Measurements from ENCODE around the gene SLC17A1. TPM values are rescaled to one million over a fixed set of nuclear protein-coding genes. Genes with fewer than 3 reads are reported as not detected.

The SLC17A1 gene, protein sequence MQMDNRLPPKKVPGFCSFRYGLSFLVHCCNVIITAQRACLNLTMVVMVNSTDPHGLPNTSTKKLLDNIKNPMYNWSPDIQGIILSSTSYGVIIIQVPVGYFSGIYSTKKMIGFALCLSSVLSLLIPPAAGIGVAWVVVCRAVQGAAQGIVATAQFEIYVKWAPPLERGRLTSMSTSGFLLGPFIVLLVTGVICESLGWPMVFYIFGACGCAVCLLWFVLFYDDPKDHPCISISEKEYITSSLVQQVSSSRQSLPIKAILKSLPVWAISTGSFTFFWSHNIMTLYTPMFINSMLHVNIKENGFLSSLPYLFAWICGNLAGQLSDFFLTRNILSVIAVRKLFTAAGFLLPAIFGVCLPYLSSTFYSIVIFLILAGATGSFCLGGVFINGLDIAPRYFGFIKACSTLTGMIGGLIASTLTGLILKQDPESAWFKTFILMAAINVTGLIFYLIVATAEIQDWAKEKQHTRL
- total RNA-seq = not detected in 3 replicates

DNA sequence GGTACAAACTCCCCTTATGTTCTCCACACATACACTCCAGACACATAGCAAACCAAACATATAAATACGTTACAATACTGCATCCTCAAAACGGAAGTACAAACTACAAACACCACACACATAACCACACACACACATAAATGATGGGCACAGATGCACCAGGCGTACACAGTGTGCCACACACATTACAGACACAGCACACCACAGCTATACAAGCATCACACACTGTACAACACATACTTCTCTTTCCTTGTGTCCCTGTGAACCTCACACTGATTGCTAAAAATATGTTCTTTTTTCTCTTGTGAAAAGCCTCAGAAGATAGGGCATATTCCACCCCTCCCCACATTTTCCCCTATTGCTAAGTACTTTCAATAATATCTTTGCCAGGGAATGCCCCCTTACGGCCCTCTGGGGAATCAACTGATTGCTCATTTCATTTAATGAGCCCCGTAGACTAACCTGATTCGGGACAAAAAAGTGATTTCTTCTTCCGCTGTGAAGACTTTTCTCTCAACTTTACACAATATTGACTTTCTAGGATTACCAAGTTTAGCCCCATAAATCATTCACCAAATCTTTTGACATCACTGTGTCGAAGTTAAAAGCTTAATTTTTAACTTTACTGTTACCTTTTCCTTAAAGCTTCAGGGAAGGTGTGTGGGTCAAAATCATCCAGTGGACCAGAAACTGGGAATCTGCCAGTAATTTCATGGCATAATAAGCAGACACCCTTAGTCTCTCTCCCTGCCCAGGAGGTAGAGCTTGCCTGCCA, at the start of gene SLC17A1:
SLC17A1 (minus strand) TSS at position 521 of the 775 bp plus-strand sequence. CDS start 1,495 bp downstream, outside the sequence.
- H3K4me1 Mint-ChIP-seq = no peaks in the 10 kb centered on the region

GRCh38 chr6:25880601-25881000, 48.7 kb upstream of the SLC17A1 start:
- H3K9me3 Mint-ChIP-seq = peaks cover 2% of the 10 kb centered on the region
- no peak for TF ChIP-seq CTCF (IDR thresholded peaks at IDR 0.05; ENCODE audit: unreplicated experiment)
- H3K4me1 Mint-ChIP-seq = no peaks in the 10 kb centered on the region
- no peak for DNase-seq (ENCODE audit: low spot score in 2 of 2, unreplicated experiment in 2 of 2)
- H3K4me3 Mint-ChIP-seq = no peak overlapping the region
- no peak overlapping the region for H3K27ac Mint-ChIP-seq
- no peaks in the 10 kb centered on the region for H3K36me3 Mint-ChIP-seq
- peaks cover 24% of the 10 kb centered on the region for H3K27me3 Mint-ChIP-seq (ENCODE audit: low read depth)

More for the DNA sequence above, at the start of gene SLC17A1:
- Mint-ChIP-seq H3K27ac (no peak within 1 kb of the TSS), H3K27me3 (ENCODE audit: low read depth) (peaks cover 28% of the 10 kb centered on the region), H3K9me3 (no peaks in the 10 kb centered on the region), H3K4me3 (no peak within 1 kb of the TSS), H3K36me3 (no peaks in the 10 kb centered on the region)
- no peak for TF ChIP-seq CTCF (IDR thresholded peaks at IDR 0.05; ENCODE audit: unreplicated experiment)
- DNase-seq (ENCODE audit: low spot score in 2 of 2, unreplicated experiment in 2 of 2) = no peak

- no peak for DNase-seq (ENCODE audit: low spot score in 2 of 2, unreplicated experiment in 2 of 2)
- H3K36me3 Mint-ChIP-seq = no peaks in the 10 kb centered on the region
- H3K27ac Mint-ChIP-seq = no peak overlapping the region
- no peak for TF ChIP-seq CTCF (IDR thresholded peaks at IDR 0.05; ENCODE audit: unreplicated experiment)
- H3K27me3 Mint-ChIP-seq (ENCODE audit: low read depth) = peaks cover 29% of the 10 kb centered on the region
- peaks cover 2% of the 10 kb centered on the region for H3K9me3 Mint-ChIP-seq
- H3K4me1 Mint-ChIP-seq = no peaks in the 10 kb centered on the region
- no peak overlapping the region for H3K4me3 Mint-ChIP-seq
Measured at GRCh38 chr6:25878721-25879322, 47.0 kb upstream of the SLC17A1 start.

- no peak for TF ChIP-seq CTCF (IDR thresholded peaks at IDR 0.05; ENCODE audit: unreplicated experiment)
- H3K4me3 Mint-ChIP-seq = no peak overlapping the region
- no peaks in the 10 kb centered on the region for H3K36me3 Mint-ChIP-seq
- no peaks in the 10 kb centered on the region for H3K4me1 Mint-ChIP-seq
- H3K27me3 Mint-ChIP-seq (ENCODE audit: low read depth) = peaks cover 35% of the 10 kb centered on the region
- H3K9me3 Mint-ChIP-seq = peaks cover 3% of the 10 kb centered on the region
- DNase-seq (ENCODE audit: low spot score in 2 of 2, unreplicated experiment in 2 of 2) = no peak
- no peak overlapping the region for H3K27ac Mint-ChIP-seq
Measured at GRCh38 chr6:25875926-25876602, 44.2 kb upstream of the SLC17A1 start.

DNA sequence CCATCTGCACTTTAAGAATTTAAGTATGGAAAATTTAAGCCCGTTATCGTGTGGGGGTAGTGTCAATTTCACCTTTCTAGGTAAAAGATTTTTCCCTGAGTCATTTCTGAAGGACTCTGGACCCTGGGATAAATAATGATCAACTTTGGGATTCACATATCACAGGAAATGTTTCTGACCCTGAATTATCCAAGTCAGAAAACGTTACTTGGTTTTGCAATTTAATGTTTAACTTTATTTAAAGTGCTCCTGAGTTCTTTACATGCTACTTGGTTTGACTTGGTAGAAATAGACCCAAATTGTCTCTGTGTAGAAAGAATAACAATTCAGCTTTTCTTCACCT, 43.7 kb upstream of the SLC17A1 start:
- no peak overlapping the region for H3K27ac Mint-ChIP-seq
- no peak for TF ChIP-seq CTCF (IDR thresholded peaks at IDR 0.05; ENCODE audit: unreplicated experiment)
- DNase-seq (ENCODE audit: low spot score in 2 of 2, unreplicated experiment in 2 of 2) = no peak
- no peaks in the 10 kb centered on the region for H3K4me1 Mint-ChIP-seq
- no peak overlapping the region for H3K4me3 Mint-ChIP-seq
- no peaks in the 10 kb centered on the region for H3K36me3 Mint-ChIP-seq
- peaks cover 35% of the 10 kb centered on the region for H3K27me3 Mint-ChIP-seq (ENCODE audit: low read depth)
- H3K9me3 Mint-ChIP-seq = peaks cover 3% of the 10 kb centered on the region
